ENCODE data around the gene BRSK2. TPM values are rescaled to one million over a fixed set of nuclear protein-coding genes. Genes with fewer than 3 reads are reported as not detected.

Gene BRSK2
- total and polyA plus RNA-seq, 2 experiments from 2014 or later = 4.7 to 13.6 TPM

DNA sequence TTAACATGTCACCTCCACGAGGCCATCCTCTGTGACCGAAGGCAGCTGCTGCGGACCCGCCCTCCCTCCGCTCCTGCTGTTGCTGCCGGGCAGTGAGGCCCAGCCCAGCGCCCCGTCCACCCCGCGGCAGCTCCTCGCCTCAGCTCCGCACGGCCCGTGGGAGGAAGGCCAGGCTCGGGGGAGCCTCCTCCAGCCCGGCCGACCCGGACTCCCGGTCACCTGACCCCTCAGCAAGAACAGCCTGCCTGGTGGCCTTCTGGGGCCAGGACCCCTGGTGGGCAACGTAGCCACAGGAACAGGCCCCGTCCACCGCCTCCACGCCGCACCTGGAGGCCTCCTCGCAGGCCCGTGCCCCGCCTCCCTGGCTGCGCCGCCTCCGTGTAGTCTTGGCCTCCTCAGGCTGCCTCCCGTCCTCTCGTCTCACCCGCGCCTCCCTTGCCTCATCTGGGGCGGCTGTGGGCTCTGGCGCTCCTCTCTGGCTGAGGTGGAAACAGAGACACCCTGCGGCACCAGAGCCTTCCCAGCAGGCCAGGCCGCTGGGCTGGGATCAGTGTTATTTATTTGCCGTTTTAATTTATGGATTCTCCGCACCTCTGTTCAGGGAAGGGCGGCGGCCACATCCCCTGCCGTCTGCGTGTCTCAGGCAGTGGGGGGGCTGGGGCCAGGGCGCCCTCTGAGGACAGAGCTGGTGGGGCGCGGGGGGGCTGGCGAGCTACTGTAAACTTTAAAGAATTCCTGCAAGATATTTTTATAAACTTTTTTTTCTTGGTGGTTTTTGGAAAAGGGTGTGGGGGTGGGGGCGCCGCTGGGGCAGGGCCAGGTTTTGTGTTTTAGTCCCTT lies 71.5 kb downstream of the BRSK2 start:
- no peaks in the 10 kb centered on the region for H3K9me3 ChIP-seq (ENCODE audit: low read depth)
- no peak overlapping the region for H3K4me2 ChIP-seq
- H4K20me1 ChIP-seq (ENCODE audit: insufficient read depth, poor library complexity, severe bottlenecking) = no peaks in the 10 kb centered on the region
- H3K9me2 ChIP-seq (replicated peaks; ENCODE audit: insufficient read depth) = no peaks in the 10 kb centered on the region
- H3K27me3 ChIP-seq = no peaks in the 10 kb centered on the region
- H3K4me3 ChIP-seq = no peak overlapping the region
- H3K79me2 ChIP-seq = no peaks in the 10 kb centered on the region
- H3K36me3 ChIP-seq (replicated peaks; ENCODE audit: insufficient read depth, low read depth) = no peaks in the 10 kb centered on the region
- H3K27ac ChIP-seq = no peak overlapping the region
- no peak overlapping the region for H2AFZ ChIP-seq
- no peaks in the 10 kb centered on the region for H3K4me1 ChIP-seq (ENCODE audit: insufficient read depth)
- DNase-seq (ENCODE audit: low spot score) = no peak
- TF ChIP-seq, protein P1, sequence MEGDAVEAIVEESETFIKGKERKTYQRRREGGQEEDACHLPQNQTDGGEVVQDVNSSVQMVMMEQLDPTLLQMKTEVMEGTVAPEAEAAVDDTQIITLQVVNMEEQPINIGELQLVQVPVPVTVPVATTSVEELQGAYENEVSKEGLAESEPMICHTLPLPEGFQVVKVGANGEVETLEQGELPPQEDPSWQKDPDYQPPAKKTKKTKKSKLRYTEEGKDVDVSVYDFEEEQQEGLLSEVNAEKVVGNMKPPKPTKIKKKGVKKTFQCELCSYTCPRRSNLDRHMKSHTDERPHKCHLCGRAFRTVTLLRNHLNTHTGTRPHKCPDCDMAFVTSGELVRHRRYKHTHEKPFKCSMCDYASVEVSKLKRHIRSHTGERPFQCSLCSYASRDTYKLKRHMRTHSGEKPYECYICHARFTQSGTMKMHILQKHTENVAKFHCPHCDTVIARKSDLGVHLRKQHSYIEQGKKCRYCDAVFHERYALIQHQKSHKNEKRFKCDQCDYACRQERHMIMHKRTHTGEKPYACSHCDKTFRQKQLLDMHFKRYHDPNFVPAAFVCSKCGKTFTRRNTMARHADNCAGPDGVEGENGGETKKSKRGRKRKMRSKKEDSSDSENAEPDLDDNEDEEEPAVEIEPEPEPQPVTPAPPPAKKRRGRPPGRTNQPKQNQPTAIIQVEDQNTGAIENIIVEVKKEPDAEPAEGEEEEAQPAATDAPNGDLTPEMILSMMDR (IDR thresholded peaks at IDR 0.05; ENCODE audit: poor library complexity) = no peak
- no peak for TF ChIP-seq EZH2phosphoT487 (IDR thresholded peaks at IDR 0.05; ENCODE audit: low read depth, severe bottlenecking, unreplicated experiment)
- WGBS (ENCODE audit: low lambda C conversion rate, missing lambda C conversion rate) = 89% methylated on average over 45 of the region's 50 CpGs

DNA sequence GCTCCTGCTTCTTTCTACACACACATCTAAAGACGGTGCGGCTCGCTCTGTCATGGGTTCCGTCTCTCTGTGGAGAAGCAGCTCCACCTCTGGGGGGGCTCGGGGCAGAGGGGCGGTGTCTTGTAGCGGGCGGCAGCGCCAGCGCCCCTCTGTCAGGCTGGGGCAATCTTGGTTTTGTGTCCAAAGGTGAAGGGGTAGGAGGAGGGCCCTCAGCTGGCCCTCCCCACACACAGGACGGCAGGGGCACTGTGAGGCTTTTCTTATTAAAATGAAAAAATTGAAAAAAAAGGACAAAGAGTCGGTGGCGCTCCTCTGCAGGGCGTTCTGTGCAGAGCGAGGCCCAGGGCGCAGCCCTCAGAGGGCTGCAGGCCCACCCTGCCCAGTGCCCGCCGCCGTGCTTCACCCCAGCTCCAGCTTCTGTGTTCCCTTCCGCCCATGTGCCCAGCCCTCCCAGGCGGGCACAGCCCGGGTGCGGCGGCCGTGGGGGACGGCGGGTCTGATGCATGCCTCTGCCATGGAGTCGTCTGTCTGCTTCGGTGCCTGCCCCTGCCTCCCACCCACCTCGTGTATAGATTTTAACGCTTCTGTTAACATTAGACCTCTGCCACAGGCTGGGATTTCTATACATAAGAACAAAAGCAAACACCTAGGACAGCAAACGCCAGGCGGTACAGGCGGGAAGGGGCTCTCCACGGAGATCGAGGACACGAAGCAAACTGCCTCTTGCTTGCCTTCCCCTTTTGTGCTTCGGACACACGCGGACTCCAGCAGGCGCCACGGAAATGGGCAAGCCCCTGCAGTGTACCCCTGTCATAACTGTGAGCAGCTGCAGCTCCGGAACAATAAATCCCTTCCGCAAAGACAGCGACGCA lies 72.3 kb downstream of the BRSK2 start:
- H3K27ac ChIP-seq = no peak overlapping the region
- no peak overlapping the region for H3K4me3 ChIP-seq
- no peaks in the 10 kb centered on the region for H3K9me2 ChIP-seq (replicated peaks; ENCODE audit: insufficient read depth)
- no peak for DNase-seq (ENCODE audit: low spot score)
- H3K4me2 ChIP-seq = no peak overlapping the region
- H2AFZ ChIP-seq = no peak overlapping the region
- H3K27me3 ChIP-seq = no peaks in the 10 kb centered on the region
- WGBS (ENCODE audit: low lambda C conversion rate, missing lambda C conversion rate) = 89% methylated on average over 43 of the region's 46 CpGs
- no peak for TF ChIP-seq EZH2 (IDR thresholded peaks at IDR 0.05; ENCODE audit: borderline replicate concordance)
- TF ChIP-seq, protein P1 (IDR thresholded peaks at IDR 0.05; ENCODE audit: poor library complexity) = no peak
- TF ChIP-seq EZH2phosphoT487 (IDR thresholded peaks at IDR 0.05; ENCODE audit: low read depth, severe bottlenecking, unreplicated experiment) = no peak
- no peaks in the 10 kb centered on the region for H3K79me2 ChIP-seq
- no peaks in the 10 kb centered on the region for H3K4me1 ChIP-seq (ENCODE audit: insufficient read depth)
- H3K36me3 ChIP-seq (replicated peaks; ENCODE audit: insufficient read depth, low read depth) = no peaks in the 10 kb centered on the region
- H4K20me1 ChIP-seq (ENCODE audit: insufficient read depth, poor library complexity, severe bottlenecking) = no peaks in the 10 kb centered on the region
- no peaks in the 10 kb centered on the region for H3K9me3 ChIP-seq (ENCODE audit: low read depth)

DNA sequence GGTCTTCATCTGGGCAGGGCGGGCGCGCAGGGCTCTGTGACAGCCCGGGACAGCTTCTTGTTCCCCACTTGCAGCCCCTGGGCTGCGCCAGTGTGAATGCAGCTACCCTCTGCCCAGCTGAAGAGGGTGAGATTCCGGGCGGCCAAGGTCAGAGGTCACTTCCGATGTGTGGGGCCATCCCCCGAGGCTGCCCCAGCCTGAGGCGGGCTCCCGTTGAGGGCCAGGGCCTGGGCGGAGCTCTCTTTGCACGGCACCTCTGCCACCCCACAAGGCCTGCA lies 72.9 kb downstream of the BRSK2 start:
- 93% methylated on average over 13 of the region's 13 CpGs for WGBS (ENCODE audit: low lambda C conversion rate, missing lambda C conversion rate)
- no peaks in the 10 kb centered on the region for H3K36me3 ChIP-seq (replicated peaks; ENCODE audit: insufficient read depth, low read depth)
- DNase-seq (ENCODE audit: low spot score) = no peak
- no peak overlapping the region for H2AFZ ChIP-seq
- H3K4me3 ChIP-seq = no peak overlapping the region
- no peaks in the 10 kb centered on the region for H4K20me1 ChIP-seq (ENCODE audit: insufficient read depth, poor library complexity, severe bottlenecking)
- no peaks in the 10 kb centered on the region for H3K9me2 ChIP-seq (replicated peaks; ENCODE audit: insufficient read depth)
- TF ChIP-seq, protein P1 (IDR thresholded peaks at IDR 0.05; ENCODE audit: poor library complexity) = no peak
- TF ChIP-seq EZH2phosphoT487 (IDR thresholded peaks at IDR 0.05; ENCODE audit: low read depth, severe bottlenecking, unreplicated experiment) (no peak), EZH2 (IDR thresholded peaks at IDR 0.05; ENCODE audit: borderline replicate concordance) (no peak)
- H3K4me1 ChIP-seq (ENCODE audit: insufficient read depth) = no peaks in the 10 kb centered on the region
- H3K79me2 ChIP-seq = no peaks in the 10 kb centered on the region
- no peaks in the 10 kb centered on the region for H3K9me3 ChIP-seq (ENCODE audit: low read depth)
- no peak overlapping the region for H3K27ac ChIP-seq
- no peak overlapping the region for H3K4me2 ChIP-seq
- H3K27me3 ChIP-seq = no peaks in the 10 kb centered on the region
